ENCODE results near the gene CPS1.

The CPS1 gene

DNA sequence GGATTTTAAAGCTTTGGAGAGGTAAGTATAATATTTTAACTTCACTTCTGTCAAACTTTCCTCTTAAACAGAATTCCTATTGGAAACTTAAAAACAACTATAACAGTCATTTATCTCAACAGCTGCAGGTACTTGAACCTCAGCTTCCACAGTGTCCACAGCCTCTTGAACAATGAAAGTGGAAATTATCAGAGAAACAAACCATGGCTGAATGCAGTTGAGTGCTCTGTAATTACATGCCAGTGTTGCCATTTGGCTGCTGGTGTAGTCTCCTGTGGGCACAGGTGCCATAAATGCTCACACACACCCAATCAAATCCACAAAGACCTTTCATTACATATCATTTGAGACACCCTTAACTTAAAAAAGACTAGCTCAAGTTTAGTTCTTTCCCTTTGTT lies 125.1 kb downstream of the CPS1 start:
- no peak for DNase-seq (ENCODE audit: low read depth)

DNA sequence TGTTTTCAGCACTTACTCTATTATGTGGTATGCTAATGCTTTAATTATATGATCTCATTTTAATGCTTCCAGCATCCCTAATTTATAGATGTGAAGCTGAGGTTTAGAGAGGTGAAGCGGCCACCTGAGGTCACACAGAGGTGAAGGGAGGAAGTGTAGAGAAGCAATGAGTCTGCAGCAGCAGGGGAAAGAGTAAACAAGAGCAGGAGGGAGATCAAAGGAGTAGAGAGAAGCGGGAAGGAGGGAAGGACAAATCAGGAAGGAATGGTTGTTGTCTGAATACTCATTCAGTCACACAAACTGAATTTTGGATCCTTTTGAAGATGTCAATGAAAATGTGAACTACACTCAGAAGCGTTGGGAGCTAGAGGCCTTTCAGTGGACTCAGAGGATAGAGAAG lies 130.0 kb downstream of the CPS1 start:
- DNase-seq (ENCODE audit: low read depth) = no peak

DNA sequence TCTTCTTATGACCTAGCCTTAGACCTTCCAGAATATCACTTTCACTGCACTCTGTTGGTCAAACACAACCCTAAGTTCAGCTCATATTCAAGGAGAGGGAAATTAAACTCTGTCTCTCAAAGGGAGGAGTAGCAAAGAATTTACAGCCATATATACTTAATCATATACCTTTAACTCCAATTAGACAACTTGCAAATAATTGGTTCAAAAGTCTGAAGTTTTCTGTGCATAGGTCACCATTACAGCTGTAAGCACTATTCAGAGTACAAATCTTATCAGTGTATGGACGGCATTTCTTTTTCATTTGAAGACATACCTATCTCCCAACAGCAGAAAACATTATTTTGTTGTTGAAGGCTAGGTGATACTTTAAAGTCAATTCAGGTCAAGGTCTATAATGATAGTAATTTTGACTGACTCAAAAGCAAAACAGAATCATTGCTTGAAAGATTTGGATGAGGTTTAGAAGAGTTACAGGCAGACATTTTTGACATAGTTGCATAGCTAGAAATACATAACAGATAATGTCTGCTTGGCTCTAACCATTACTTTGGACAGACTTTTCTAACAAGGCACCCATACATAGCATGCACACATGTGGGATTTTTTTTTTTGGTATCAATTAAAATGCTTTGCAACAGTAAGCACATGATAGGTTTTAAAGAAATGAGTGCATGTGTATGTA lies 131.5 kb downstream of the CPS1 start:
- DNase-seq (ENCODE audit: low read depth) = no peak

DNA sequence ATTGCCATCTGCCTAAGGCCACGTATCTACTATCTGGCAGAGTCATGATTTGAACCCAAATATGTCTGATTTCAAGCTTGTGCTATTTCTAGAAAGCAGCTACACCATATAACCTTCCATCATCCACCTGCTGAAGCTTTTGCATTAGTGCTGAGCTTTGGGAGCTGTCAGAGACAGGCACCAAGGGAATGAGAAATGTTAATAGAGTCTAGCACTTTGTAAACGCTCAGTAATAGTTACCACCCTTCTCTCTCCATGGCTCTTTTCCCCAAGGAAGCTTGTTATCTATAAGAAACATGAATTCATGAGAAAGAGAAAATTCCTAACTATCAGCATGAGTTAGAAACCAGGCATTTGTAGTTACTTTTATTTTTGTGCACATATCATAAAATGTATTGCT lies 151.5 kb downstream of the CPS1 start:
- no peak for DNase-seq (ENCODE audit: low read depth)

DNA sequence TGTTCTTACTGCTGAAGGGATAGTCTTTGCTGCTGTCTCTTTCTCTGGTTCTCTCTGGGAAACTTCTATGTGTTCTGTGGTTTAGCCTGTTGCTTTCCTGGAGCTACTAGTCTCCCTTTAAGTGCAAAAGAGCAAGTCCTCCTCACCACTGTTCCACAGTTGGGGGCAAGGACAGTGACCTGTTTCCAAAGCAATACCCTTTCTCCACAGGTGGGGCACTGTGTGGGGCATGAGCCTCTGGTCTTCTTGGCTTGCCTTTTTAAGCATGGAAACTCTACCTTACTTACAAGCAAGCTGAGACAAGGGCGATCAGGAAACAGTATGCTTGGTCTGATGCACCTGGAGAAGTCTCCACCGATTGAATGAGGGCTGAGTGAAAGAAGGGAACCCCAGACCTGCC lies 156.7 kb downstream of the CPS1 start:
- no peak for DNase-seq (ENCODE audit: low read depth)

DNA sequence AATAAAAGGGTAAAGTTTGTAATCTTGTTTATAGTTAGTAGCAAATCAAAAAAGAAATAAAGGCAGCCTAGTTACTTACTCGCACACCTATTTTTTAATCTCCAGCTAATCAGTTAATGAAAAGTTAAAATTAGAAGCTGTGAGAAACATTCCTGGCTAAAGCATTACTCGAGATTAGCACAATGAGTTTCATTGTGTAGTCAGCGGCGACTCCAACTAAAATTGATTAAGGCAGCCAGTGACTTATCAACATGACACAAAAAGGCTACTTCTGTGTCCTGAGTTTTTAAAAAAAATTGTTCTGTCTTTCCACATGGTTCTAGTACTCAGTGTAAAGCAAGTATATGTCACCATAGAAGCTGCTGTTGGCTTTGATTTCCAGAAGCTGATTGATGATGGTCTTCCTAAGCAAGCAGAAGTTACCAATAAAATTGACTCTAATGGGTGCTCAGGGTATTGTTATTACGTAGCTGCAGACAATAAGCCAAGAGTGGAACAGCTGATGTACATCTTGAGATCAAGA lies 159.2 kb downstream of the CPS1 start:
- no peak for DNase-seq (ENCODE audit: low read depth)

DNA sequence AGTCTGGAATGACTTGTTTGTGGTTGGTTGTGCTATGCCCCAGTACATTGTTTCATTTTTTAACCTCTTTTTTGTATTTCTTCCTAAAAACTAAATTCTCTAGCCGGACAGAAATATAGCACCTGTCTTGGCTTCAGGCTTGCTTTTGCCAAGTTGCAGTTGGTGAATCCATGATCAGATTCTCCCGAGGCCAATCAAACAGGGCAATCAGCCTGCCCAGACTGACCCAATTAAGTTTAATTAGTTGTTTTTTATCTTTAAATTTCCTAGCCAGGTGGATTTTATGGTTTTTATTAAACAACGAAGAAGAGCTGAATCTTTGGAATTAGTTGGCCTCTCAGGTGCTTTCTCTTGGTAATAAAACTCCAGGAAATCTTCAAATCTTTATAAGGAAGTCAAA lies 162.1 kb downstream of the CPS1 start:
- no peak for DNase-seq (ENCODE audit: low read depth)

DNA sequence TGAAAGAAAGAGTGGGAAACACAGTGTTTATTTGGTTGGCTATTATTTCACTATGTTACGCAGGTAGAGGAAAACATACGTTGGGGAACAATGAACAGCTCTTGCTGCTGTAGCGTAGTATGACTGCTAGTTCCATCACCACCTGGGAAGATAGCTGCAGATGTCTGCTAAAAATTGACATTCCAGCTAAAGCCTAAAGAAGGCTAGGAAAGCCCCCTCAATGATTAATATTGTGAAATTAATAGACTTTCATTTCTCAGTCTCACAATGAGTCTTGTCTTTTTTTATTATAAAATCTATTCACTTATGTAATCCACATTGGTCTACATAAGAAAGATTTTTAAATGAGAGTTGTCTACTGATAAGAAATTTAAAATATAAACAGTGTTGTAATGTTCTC lies 165.7 kb downstream of the CPS1 start:
- DNase-seq (ENCODE audit: low read depth) = no peak

DNA sequence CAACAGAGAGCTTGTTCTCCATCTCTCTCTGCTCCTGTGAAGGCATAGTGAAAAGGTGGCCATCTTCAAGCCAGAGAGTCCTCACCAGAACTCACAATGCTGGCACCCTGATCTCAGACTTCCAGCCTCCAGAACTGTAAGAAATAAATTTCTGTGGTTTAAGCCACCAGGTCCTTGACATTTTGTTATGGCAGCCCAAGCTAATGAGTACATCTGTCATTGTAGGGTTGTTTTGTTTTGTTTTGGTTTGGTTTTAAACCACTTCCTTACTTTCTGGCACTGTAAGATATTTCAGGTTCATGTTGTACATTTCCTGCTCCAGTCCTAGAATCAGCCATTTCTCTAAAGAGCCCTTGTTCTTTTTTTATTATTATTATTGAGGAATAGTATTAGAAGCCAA lies 171.2 kb downstream of the CPS1 start:
- no peak for DNase-seq (ENCODE audit: low read depth)

Data from activated T-cell treated with anti-CD3 and anti-CD28 coated beads for 48 hours (primary cell).